ENCODE results near the gene RPS2. TPM values are rescaled to one million over a fixed set of nuclear protein-coding genes. Genes with fewer than 3 reads are reported as not detected.
A peak's percentile ranks its signal among the peaks of the same experiment; 100 is the strongest.

Gene RPS2
- total RNA-seq, 1 donor from 2014 or later: 5,082 TPM

DNA sequence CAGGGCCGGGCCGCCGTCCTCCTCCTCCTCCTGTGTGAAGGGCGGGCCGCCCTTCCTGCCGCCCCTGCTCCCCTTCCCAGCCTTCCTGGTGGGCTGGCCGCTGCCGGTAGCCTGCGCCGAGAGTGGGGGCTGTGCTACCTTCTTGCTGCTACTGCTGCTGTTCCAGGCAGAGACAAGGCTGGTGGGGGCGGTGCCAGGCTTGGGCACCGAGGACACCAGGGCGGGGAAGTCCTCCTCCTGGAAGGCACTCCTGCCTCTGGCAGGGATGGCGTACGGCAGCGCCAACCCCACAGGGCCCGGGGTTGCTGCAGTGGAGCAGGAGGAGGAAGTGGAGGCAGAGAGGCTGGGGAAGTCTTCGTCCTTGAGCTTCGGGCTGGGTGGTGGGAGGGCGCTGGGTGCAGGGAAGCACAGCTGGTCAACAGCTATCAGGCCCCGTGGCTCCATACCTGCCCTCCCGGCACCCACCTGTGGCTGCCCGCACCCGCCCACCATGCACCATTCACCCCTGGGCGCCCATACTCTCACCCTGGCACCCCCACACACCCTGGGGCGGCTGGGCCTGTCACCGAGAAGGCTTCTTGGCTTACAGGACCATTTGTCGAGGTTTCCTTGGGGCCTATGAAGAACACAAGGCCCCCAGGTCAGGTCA lies 35.4 kb upstream of the RPS2 start:
- Histone ChIP-seq H3K36me3 (ENCODE audit: control insufficient read depth, insufficient read depth, low read length) (peaks cover 54% of the 10 kb centered on the region), H3K4me3 (ENCODE audit: low read depth, low read length) (no peak overlapping the region), H3K27me3 (ENCODE audit: control insufficient read depth, insufficient read depth, low read length) (no peaks in the 10 kb centered on the region)
- TF ChIP-seq, protein P1, sequence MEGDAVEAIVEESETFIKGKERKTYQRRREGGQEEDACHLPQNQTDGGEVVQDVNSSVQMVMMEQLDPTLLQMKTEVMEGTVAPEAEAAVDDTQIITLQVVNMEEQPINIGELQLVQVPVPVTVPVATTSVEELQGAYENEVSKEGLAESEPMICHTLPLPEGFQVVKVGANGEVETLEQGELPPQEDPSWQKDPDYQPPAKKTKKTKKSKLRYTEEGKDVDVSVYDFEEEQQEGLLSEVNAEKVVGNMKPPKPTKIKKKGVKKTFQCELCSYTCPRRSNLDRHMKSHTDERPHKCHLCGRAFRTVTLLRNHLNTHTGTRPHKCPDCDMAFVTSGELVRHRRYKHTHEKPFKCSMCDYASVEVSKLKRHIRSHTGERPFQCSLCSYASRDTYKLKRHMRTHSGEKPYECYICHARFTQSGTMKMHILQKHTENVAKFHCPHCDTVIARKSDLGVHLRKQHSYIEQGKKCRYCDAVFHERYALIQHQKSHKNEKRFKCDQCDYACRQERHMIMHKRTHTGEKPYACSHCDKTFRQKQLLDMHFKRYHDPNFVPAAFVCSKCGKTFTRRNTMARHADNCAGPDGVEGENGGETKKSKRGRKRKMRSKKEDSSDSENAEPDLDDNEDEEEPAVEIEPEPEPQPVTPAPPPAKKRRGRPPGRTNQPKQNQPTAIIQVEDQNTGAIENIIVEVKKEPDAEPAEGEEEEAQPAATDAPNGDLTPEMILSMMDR (IDR thresholded peaks at IDR 0.05; ENCODE audit: insufficient read depth, low read length, severe bottlenecking): no peak
- FAIRE-seq (no peak), DNase-seq (ENCODE audit: low read depth) (no peak)

DNA sequence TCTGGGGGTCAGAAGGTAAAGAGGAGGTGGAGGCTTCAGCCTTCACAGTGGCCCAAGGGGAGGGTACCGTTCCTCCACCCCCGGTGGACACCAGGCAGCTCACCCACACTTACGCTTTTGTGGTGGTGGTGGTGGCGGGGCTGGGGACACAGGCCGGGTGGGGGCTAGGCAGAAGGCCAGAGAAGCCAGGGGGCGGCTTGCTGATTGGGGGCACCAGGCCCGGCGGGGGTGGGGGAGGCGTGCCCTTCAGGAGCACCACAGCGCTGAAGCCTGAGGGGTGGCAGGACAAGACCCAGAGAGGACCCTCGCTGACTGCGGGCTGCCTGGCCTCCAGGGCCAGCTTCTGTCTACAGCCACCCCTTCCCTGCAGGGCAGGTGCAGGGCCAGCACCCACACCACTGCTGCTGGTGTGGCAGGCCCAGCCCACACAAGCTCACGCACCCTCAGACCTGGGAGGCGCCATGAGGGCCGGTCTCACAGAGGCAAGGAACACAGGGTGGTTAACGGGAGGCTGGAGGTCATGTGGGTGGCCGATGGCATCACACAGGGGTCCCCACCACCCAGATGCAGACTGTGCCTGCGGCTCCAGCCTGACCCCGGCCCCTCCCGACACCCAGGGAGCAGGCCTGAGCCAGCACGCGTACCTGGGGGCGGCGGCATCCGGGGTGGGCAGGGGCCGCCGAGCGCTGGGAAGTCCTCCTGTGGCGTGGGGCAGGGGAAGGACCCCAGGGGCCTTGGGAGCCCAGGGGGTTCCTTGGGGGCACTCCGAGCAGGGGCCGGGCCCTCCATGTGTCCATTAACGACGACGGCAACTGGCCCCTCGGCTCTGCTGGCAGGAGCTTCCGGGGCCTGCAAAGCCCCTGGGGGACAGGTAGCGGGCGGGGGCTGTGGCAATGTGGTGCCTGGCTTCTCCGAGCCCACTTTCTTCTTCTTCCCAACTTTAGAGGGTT lies 34.5 kb upstream of the RPS2 start:
- Histone ChIP-seq H3K36me3 (ENCODE audit: control insufficient read depth, insufficient read depth, low read length) (peaks cover 49% of the 10 kb centered on the region), H3K4me3 (ENCODE audit: low read depth, low read length) (no peak overlapping the region), H3K27me3 (ENCODE audit: control insufficient read depth, insufficient read depth, low read length) (no peaks in the 10 kb centered on the region)
- DNase-seq (ENCODE audit: low read depth): no peak
- TF ChIP-seq, protein P1 (IDR thresholded peaks at IDR 0.05; ENCODE audit: insufficient read depth, low read length, severe bottlenecking): no peak
- FAIRE-seq: no peak

DNA sequence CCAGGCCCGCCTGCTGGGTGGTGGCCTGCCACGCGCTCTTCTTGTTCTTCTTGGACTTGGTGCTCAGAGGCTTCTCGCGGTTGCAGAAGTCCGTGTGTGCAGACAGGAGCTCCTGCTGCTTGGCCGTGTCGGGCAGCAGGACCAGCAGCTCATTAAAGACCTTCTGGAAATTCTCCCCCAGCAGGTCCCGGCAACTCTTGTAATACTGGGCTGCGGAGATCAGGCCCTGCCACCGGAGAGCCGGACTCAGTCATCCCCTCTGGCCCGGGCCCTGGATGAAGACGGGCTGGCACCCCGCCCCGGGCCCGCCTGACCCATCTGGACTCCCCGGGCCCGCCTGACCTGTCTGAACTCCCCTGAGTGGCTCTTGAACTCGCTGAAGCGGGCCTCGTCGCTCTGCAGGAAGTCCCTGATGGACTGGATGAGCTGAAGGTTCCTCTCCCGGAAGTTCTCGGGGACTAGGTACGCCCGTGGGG lies 33.8 kb upstream of the RPS2 start:
- DNase-seq (ENCODE audit: low read depth) (no peak), FAIRE-seq (no peak)
- H3K27me3 ChIP-seq (ENCODE audit: control insufficient read depth, insufficient read depth, low read length): no peaks in the 10 kb centered on the region
- peaks cover 45% of the 10 kb centered on the region for H3K36me3 ChIP-seq (ENCODE audit: control insufficient read depth, insufficient read depth, low read length)
- TF ChIP-seq, protein P1 (IDR thresholded peaks at IDR 0.05; ENCODE audit: insufficient read depth, low read length, severe bottlenecking): no peak
- H3K4me3 ChIP-seq (ENCODE audit: low read depth, low read length): no peak overlapping the region

DNA sequence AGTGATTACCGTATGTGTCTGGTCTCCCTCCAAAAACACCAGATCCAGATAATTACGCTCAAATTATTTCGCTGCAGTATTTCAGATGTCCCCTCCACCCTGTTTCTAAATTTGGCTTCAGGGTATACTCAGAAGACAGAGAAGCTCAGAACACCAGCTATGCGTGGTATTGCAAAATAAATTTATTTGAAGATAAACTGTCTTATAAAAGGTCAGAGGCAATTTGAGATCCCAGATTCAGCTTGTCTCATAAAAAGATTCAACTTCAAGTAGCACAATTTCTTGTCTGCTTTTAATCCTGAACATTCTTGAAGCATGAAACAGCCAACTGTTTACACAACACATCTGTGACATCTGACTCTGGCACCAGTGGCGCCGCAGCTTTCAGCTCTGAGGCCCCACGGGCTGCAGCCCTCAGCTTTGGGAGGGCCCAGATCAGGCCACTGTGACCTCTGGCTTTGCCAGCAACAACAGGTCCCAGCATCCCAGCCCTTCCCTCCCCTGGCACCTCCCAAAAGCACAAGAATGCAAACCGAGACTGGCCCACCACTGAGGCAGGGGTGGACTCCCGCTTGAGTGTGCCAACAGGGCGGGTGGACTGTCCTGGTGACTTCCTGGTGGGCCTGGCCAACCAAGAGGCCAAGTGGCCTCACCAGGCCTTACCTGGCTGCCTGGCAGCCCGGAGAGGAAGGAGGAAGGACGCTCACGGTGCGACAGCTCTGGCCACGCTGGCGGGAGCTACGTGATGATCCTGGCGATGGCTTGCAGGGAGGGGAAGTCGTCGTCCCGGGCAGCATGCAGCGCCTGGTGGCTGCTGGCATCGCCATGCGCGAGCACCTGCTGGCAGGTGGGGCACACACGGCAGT lies 33.1 kb upstream of the RPS2 start:
- no peak for DNase-seq (ENCODE audit: low read depth)
- FAIRE-seq: no peak
- H3K36me3 ChIP-seq (ENCODE audit: control insufficient read depth, insufficient read depth, low read length): peaks cover 39% of the 10 kb centered on the region
- H3K4me3 ChIP-seq (ENCODE audit: low read depth, low read length): no peak overlapping the region
- TF ChIP-seq, protein P1 (IDR thresholded peaks at IDR 0.05; ENCODE audit: insufficient read depth, low read length, severe bottlenecking): no peak
- no peaks in the 10 kb centered on the region for H3K27me3 ChIP-seq (ENCODE audit: control insufficient read depth, insufficient read depth, low read length)

DNA sequence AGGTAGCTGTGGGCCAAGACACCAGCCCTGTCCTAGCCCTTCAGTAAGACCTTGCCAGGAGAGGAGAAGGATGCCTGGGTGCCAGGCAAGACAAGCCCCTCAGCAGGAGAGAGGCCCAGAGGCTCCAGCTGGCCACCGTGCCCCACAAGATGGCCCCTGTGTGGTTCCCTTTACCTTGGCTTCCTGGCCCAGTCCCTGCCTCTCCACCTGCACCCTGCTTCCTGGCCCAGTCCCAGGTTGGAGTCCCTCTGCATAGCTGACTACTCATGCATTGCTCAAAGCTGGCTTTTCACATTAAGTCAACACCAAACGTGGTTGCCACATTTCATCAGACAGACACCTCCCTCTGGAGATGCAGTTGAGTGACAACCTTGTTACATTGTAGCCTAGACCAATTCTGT lies 29.1 kb upstream of the RPS2 start:
- FAIRE-seq: peak; percentile 80

More for the DNA sequence above, 29.1 kb upstream of the RPS2 start:
- peaks cover 11% of the 10 kb centered on the region for H3K27me3 ChIP-seq (ENCODE audit: control insufficient read depth, insufficient read depth, low read length)
- TF ChIP-seq, protein P1 (IDR thresholded peaks at IDR 0.05; ENCODE audit: insufficient read depth, low read length, severe bottlenecking): no peak
- peak; percentile 85 for DNase-seq (ENCODE audit: low read depth)
- no peak overlapping the region for H3K4me3 ChIP-seq (ENCODE audit: low read depth, low read length)
- peaks cover 14% of the 10 kb centered on the region for H3K36me3 ChIP-seq (ENCODE audit: control insufficient read depth, insufficient read depth, low read length)
